Islet of Langerhans (tissue), 1 donor: ENCODE data around the gene PACS1.
"Not testable (repeated sequence)": the region's sequence is repeated elsewhere in the genome, so short reads cannot be mapped to it uniquely, and the experiment has no call there.

Experiments used
- FAIRE-seq: peaks from one replicate; lab custom pipeline; 2011; peaks lifted over from hg19 to GRCh38; lab: Jason Lieb, UNC

PACS1 gene

DNA sequence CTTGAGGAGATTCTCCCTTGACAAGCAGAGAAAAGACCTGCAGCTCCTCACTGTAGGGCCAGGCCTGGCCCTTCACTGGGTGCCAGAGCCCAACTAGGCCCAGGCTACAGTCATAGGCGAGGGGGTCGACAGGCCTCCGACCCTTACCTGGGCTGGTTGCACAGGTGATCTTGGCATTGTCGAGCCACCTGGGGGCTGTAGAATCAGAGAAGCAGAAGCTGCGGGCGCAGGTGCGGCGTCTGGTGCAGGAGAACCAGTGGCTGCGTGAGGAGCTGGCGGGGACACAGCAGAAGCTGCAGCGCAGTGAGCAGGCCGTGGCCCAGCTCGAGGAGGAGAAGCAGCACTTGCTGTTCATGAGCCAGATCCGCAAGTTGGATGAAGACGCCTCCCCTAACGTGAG lies 191.5 kb downstream of the PACS1 start:
- no peak for FAIRE-seq

DNA sequence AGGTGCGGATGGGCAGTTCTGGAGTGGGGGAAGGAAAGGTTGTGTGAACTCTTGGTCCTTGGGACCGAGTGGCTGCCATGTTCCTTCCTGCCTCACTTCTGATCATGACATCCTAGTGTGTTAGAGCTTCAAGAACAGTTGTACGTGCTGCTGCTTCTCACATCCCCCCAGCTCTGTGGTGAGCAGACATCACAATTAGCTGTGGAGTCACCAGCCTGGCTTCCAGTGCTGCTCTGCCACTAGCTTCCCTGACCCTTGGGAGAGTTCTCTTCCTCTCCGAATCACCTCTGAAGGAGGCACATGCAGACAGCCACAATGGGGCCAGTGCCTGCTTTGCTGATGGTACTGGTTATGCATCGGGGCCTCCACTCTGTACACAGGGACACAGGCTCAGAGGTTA lies 192.1 kb downstream of the PACS1 start:
- no peak for FAIRE-seq

DNA sequence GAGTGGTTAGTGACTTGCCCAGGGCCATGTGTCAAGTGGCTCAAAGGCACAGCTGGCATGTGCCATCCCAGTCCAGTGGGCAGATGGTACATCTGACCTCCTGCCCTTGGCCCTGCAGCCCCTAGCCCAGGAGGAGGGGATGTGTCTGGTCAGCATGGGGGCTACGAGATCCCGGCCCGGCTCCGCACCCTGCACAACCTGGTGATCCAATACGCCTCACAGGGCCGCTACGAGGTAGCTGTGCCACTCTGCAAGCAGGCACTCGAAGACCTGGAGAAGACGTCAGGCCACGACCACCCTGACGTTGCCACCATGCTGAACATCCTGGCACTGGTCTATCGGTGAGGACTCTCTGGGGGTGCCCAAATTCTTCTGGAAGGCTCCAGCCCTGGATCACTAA lies 192.6 kb downstream of the PACS1 start:
- no peak for FAIRE-seq

DNA sequence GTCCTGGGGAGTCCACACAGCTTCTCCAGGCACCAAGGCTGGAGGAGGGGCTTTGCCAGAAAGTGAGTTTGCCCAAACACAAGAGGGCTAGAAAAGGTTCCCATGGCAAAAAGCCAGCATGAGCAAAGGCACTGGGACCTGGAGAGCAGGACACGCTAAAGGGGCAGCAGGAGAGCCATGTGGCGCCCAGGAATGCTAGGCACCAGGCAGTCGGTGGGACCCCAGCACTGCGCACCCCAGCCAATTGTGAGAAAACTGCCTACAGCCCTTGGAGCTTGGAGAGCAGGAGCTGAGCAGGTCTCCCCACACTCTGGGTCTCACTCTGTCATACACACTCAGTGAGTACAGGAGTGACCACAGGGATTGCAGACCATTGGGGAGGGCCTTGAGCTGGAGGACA lies 193.2 kb downstream of the PACS1 start:
- FAIRE-seq: no peak

DNA sequence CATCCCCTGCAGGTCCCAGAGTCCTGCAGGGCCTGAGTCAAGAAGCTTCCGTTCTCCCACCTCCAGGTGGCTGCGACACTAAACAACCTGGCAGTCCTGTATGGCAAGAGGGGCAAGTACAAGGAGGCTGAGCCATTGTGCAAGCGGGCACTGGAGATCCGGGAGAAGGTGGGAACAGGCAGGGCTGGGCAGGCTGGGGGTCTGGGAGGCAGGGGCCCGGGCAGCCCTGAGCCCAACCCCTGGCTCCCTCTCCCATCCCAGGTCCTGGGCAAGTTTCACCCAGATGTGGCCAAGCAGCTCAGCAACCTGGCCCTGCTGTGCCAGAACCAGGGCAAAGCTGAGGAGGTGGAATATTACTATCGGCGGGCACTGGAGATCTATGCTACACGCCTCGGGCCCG lies 193.7 kb downstream of the PACS1 start:
- no peak for FAIRE-seq

DNA sequence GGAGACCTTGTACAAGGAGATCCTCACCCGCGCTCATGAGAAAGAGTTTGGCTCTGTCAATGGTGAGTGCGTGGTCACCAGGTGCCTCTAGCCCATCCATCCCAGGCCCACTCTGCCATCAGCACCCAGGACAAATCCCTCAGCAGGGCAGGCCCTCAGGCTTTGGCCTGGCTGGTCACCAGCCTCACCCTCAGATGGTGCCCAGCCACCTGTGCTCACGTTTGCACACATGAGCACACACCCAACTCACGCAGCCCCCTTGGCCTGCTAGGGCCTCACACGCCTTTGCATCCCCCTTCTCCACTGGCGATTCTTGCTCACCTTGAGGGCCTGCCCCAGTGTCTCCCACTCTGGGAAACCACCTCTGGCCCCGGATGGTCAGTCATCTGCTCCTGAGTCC lies 194.3 kb downstream of the PACS1 start:
- FAIRE-seq: no peak

DNA sequence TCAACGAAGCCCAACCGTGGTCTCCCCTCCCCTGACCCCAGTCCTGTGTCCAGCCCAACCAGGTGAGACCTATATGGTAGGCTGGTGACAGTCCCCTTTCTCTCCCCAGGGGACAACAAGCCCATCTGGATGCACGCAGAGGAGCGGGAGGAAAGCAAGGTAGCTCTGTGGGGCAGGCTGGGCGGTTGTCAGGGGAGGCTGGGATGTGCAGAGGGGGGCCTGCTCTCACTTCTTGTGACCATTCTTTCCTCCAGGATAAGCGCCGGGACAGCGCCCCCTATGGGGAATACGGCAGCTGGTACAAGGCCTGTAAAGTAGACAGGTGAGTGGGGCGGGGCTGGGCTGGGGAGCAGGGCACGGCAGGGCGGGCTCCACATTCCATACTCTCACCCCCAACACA lies 194.8 kb downstream of the PACS1 start:
- FAIRE-seq: no peak

DNA sequence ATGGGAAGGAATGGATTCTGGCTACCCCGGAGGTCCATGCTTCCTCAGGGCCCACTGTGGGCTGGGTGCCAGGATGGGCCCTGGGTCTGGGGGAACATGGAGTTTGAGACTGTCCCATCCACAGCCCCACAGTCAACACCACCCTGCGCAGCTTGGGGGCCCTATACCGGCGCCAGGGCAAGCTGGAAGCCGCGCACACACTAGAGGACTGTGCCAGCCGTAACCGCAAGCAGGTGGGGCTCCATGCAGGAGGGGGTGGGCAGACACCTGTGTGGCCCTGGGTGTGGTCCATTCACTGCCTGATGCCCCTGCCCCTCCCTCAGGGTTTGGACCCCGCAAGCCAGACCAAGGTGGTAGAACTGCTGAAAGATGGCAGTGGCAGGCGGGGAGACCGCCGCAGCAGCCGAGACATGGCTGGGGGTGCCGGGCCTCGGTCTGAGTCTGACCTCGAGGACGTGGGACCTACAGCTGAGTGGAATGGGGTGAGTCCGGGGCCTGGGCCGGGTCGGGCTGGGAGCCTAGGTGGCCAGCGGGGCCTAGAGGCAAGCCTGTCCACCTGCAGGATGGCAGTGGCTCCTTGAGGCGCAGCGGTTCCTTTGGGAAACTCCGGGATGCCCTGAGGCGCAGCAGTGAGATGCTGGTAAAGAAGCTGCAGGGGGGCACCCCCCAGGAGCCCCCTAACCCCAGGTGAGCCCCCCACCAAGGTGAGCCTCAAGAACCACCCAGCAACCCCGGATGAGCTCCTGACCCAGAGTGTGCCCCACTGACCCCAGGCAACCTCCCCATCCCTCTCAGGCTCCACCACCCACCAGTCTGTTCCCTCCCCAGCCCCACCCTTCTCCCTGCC lies 195.7 kb downstream of the PACS1 start:
- no peak for FAIRE-seq

DNA sequence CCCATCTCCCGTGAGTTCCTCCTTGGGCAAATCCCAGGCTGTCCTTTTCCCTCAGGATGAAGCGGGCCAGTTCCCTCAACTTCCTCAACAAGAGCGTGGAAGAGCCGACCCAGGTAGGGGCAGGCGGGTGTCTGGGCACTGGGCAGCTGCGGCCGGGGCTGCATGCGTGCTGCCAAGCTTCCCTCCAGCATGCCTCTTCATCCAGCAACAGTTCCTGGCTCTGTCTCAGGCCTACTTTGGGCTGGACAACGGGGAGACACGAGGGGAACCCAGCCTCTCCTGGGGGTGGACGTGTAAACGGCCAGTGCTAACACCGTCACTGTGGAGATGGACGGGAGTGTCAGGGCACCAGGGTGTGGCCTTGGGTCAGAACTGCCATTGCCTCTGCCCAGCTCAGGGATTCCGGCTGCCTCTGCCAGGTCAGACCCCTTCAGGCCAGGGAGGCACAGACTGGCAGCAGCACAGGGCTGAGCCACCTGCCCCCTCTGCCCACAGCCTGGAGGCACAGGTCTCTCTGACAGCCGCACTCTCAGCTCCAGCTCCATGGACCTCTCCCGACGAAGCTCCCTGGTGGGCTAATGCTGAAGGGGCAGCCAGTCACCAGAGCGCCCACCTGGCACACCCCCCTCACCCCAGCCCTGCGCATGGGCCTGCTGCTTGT lies 196.4 kb downstream of the PACS1 start:
- no peak for FAIRE-seq

DNA sequence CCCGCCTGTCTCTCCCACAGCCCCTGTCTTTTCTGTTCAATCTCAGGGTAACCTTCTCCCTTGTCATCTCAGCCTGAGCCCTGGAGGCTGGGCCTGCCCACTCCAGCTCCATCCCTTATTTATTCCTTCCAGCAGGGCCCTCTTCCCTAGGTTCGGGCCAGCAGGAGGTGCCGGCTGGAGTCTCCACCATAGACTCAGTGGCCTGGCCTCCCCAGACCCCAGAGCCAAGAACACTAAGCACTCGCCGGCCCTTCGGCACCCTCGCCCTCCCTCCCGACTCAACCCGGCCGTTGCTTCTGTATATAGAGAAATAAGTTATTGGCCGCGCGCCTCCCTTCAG lies 196.9 kb downstream of the PACS1 start:
- no peak for FAIRE-seq

DNA sequence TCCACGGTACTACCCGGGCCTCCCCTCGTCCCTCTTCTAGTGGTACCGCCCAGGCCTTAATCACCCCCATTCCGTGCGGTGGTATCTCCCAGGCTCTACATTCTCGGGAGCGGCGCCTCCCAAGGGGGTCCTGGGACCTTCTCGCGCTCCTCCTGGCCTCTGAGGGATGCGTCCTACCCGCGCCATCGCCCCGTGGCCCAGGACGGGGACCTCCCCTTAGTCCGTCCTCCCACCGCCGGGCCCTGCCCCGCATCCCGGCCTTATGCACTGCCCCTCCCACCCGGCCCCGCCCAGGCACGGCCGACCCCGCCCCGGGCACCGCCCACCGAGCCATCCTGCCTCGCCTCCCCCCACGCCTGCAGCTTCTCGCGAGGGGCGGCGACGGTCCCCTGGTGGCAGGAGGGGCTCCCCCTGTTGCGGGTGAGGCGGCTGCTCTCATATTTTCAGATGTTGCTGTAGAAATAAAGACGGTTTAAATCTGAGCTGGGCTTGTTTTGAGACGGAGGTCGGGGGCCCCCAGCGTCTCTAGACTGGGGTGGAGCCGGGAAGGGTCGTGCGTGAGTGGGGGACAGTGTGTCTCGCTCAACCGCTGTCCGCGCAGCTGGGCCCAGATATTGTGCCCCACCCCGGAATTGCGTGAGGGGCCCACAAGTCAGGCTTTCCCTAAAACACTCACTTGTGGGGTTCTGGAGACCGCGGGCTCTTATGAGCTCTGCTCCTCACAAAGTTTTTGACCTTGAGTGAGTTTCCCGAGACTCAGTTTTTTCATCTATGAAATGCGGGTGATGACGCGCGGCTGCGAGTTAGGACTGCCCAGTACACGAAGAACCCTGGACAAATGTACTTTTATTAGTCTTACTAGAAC lies 197.5 kb downstream of the PACS1 start:
- no peak for FAIRE-seq

DNA sequence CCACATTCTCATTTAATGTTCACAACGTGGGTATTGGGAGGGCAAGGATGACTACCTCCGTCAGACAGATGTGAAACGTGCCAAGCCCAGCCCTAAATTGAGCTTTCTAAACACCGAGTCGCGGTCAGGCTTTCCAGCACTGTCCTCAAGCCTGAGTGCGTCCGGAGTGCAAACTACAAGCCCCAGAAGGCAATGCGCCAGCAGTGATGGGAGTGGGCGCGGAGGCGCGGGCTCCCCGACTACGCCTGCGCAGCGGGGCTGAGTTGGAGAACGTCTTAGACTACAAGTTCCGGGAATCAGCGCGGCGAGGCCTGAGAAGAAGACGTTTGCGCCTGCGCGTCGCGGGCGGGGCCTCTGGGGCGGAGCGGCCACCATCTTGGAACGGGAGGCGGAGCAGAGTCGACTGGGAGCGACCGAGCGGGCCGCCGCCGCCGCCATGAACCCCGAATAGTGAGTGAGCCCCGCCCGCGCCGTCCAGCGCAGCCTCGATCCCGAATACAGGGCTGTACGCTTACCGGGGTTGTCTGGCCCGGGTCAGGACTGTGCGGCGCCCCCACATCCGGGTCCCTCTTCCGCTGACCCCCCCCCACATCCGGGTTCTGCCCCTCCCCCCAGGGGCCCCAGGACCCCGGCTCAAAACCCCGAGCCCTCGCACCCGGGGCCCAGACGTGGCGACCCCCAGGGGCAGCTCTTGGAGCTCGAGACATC lies 198.3 kb downstream of the PACS1 start, which contains the start of gene RAB1B:
Gene RAB1B, plus strand, starts transcription at position 396 of the 708 bp plus-strand sequence. Its CDS starts 41 bp downstream, at position 437.
- FAIRE-seq: peak; percentile 81

DNA sequence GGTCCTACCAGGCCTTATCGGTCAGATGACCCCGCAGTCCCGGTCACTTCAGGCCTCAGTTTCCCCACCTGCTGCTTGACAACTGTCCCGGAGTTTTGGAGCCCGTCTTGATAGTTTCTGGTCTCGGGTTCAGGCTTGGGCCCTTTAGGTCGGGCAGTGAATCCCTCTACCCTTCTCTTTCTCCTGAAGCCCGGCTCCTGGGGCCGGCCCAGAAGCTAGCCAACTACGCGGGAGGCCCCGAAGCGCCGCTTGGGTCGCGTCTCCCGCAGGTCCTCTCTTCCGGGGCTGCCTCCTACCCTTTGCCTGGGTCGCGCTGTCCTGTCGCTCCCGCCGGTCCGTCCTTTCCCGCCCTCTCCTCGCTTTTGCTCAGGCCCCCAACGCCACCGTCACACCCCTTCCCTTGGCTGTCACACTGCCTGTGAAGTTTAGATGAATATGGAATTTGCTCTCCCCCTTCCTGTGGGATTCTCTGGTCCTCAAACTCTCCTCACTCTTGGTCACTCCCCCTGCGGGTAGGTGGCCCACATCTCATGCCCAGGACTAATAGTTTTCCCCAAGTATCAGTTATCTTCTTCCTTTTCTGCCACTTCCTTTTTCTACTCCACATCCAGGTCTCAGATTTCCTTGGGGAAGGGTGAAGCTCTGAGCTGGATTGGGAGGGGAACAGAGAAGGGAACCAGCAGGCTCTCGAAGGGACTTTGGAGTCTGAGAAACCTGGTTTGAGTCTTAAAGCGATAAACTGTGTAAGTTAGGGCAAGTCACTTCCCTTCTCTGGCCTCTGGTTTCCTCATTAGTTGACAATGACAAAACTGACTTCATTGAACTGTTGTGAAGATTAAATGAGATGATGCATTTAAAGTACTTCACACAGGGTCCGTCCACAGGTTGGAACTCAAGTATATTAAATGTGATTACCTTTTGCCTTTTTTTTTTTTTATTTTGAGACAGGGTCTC lies 199.2 kb downstream of the PACS1 start:
- no peak for FAIRE-seq

DNA sequence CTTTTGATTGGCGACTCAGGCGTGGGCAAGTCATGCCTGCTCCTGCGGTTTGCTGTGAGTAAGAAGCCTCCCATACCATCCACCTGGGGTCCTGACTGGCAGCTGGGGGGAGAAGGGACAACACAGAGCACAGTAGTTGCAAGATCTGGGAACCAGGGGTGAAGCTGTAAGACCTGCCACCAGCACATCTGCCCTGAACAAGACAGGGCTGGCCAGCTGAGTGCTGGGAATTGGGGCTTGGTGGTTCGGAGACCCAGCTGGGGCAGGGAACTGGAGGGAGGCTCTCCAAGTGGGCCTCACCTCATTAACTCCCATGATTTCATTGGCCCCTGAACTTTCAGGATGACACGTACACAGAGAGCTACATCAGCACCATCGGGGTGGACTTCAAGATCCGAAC lies 201.7 kb downstream of the PACS1 start:
- FAIRE-seq: no peak

DNA sequence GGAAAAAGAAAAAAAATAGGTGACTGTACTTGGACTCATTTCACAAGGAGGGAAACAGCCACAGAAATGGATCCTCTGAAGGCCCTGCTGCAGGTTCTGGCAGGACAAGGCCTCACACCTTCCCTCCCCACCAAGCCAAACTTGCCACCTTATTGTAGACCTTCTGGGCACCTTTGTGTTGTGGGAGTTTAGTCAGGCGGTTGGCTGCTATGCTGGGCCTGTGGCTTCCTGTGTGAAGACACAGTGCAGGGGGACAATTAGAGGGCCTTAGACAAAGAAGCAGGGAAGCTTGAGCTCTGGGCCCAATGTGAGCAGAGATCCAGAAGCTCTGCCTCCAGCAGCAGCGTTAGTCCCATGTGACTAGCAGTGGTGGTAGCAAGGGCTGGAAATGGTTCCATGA lies 202.5 kb downstream of the PACS1 start:
- FAIRE-seq: no peak

DNA sequence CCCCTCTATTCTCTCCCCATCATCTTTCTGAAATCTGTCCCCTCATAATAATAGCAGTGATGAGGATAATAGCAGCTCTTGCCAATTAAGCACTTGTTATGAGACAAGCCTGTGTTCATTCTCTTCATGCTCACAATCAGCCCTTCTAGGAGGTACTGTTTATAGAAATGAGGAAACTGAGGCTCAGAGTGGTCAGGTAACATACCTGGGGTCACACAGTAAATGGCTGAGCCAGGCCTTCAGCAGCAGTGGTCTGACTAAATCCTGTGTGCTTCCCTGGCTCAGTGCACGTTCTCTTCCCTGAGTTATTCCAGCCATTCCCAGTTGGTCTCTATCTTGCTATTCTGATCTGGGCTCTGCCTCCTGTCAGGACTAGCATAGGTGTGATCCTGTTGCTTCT lies 204.1 kb downstream of the PACS1 start:
- FAIRE-seq: no peak

DNA sequence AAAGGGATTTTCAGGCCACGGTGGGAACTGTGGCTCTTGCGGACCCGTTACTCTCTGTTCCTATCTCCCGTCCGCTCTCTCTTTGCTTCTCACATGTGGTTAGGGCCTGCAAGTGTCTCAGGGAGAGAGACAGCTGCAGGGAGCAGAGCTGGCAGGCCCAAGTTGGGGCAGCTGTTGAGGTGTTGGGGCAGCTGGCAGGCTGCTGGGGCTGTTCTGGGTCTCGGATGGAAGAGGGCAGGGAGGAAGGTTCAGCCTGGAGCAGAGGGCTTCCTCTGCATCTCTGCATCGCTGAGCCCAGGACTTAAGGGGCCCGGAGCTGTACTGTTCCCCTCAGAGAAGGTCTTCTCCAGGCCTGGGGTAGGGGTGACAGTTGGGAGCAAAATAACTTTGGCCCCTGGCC lies 205.3 kb downstream of the PACS1 start:
- no peak for FAIRE-seq

DNA sequence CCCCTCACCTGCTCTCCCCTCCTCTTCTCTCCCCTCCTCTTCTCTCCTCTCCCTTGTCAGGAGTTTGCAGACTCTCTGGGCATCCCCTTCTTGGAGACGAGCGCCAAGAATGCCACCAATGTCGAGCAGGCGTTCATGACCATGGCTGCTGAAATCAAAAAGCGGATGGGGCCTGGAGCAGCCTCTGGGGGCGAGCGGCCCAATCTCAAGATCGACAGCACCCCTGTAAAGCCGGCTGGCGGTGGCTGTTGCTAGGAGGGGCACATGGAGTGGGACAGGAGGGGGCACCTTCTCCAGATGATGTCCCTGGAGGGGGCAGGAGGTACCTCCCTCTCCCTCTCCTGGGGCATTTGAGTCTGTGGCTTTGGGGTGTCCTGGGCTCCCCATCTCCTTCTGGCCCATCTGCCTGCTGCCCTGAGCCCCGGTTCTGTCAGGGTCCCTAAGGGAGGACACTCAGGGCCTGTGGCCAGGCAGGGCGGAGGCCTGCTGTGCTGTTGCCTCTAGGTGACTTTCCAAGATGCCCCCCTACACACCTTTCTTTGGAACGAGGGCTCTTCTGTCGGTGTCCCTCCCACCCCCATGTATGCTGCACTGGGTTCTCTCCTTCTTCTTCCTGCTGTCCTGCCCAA lies 206.0 kb downstream of the PACS1 start:
- no peak for FAIRE-seq

DNA sequence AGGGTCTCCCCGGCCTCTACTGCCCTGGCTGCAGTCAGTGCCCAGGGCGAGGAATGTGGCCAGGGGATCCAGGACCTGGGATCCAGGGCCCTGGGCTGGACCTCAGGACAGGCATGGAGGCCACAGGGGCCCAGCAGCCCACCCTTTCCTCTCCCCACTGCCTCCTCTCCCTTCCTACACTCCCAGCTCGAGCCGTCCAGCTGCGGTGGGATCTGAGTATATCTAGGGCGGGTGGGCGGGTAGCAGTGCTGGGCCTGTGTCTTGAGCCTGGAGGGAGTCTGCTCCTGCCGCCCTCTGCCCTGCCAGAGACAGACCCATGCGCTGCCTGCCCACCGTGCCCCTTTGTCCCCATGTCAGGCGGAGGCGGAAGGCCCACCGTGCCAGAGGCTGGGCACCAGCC lies 206.5 kb downstream of the PACS1 start:
- not testable (repeated sequence) for FAIRE-seq

DNA sequence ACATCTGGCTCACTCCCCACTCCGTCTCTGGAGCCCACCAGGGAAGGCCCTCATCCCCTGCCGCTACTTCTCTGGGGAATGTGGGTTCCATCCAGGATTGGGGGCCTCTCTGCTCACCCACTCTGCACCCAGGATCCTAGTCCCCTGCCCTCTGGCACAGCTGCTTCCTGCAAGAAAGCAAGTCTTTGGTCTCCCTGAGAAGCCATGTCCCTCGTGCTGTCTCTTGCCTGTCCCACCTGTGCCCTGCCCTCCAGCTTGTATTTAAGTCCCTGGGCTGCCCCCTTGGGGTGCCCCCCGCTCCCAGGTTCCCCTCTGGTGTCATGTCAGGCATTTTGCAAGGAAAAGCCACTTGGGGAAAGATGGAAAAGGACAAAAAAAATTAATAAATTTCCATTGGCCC lies 207.0 kb downstream of the PACS1 start:
- not testable (repeated sequence) for FAIRE-seq
